Keratinocyte (primary cell): Measurements from ENCODE around the gene VPS8.

Experiments
- EZH2 ChIP-seq: IDR thresholded peaks from one replicate; pipeline ENCODE4 v1.6.1; 2012; ENCODE audit warnings: inconsistent platforms, mild to moderate bottlenecking, low read length, moderate library complexity
- TF ChIP-seq, protein P1 (sequence below), 3 experiments: IDR thresholded peaks in 1 of 3; conservative IDR thresholded peaks in 1 of 3; optimal IDR thresholded peaks in 1 of 3; 2 replicates in 2 of 3; 3 replicates in 1 of 3; pipeline versions ENCODE3 to v1.5.1; 2011; ENCODE audit warnings: low read length in 3 of 3, mild to moderate bottlenecking in 3 of 3, moderate library complexity in 2 of 3, control low read depth in 1 of 3, inconsistent platforms in 1 of 3; ENCODE audit not compliant: insufficient read depth in 2 of 3; ENCODE audit errors: extremely low read depth in 1 of 3

- TF ChIP-seq, protein P1, sequence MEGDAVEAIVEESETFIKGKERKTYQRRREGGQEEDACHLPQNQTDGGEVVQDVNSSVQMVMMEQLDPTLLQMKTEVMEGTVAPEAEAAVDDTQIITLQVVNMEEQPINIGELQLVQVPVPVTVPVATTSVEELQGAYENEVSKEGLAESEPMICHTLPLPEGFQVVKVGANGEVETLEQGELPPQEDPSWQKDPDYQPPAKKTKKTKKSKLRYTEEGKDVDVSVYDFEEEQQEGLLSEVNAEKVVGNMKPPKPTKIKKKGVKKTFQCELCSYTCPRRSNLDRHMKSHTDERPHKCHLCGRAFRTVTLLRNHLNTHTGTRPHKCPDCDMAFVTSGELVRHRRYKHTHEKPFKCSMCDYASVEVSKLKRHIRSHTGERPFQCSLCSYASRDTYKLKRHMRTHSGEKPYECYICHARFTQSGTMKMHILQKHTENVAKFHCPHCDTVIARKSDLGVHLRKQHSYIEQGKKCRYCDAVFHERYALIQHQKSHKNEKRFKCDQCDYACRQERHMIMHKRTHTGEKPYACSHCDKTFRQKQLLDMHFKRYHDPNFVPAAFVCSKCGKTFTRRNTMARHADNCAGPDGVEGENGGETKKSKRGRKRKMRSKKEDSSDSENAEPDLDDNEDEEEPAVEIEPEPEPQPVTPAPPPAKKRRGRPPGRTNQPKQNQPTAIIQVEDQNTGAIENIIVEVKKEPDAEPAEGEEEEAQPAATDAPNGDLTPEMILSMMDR (optimal IDR thresholded peaks at IDR 0.05 in 1 of 3, IDR thresholded peaks at IDR 0.05 in 1 of 3, conservative IDR thresholded peaks at IDR 0.05 in 1 of 3; ENCODE audit: extremely low read depth in 1 of 3, insufficient read depth in 2 of 3, low read length in 3 of 3): no peak
- TF ChIP-seq EZH2: no peak
Measured at GRCh38 chr3:184914628-184915027, 102.7 kb downstream of the VPS8 start.
